ENCODE results near the gene LENG8. TPM values are rescaled to one million over a fixed set of nuclear protein-coding genes. Genes with fewer than 3 reads are reported as not detected.

Gene LENG8
- total RNA-seq, 1 donor from 2014 or later = 193 TPM

DNA sequence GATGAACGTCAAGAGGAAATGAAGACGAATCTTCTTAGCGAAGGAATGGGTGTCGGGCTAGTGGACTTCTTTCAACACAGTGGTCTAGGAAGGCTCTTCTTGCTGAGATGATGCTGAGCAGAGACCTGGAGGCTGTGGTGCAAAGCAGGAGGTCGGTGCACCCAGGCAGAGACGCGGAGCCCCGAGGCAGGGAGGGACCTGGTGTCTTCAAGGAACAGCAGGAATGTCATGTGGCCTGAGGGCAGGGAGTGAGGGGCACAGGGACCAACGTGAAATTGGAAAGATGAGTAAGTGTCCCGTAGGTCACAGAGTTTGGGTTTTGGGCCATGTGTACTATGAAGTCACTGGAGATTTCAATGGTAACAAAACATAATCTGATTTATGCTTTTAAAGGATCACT, 35.5 kb downstream of the LENG8 start:
- Mint-ChIP-seq H3K9me3 (ENCODE audit: unreplicated experiment) (no peaks in the 10 kb centered on the region), H3K4me1 (ENCODE audit: low read depth, unreplicated experiment) (no peaks in the 10 kb centered on the region), H3K36me3 (ENCODE audit: low read depth, unreplicated experiment) (no peaks in the 10 kb centered on the region), H3K27ac (ENCODE audit: unreplicated experiment) (no peak overlapping the region), H3K27me3 (ENCODE audit: low read depth, unreplicated experiment) (peaks cover 16% of the 10 kb centered on the region), H3K4me3 (ENCODE audit: unreplicated experiment) (no peak overlapping the region)
- DNase-seq (ENCODE audit: low read depth) = no peak
- Histone ChIP-seq H3K79me2 (ENCODE audit: insufficient read depth, low read length) (no peaks in the 10 kb centered on the region), H3K4me3 (ENCODE audit: insufficient read depth, low read depth, low read length) (no peak overlapping the region), H3K27ac (ENCODE audit: low read depth, low read length) (no peak overlapping the region), H3K9ac (ENCODE audit: low read length) (no peak overlapping the region), H3K4me1 (ENCODE audit: insufficient read depth, low read length) (no peaks in the 10 kb centered on the region), H4K20me1 (ENCODE audit: insufficient read depth, low read length) (no peaks in the 10 kb centered on the region), H3K4me2 (ENCODE audit: low read length) (no peak overlapping the region), H2AFZ (ENCODE audit: low read depth, low read length) (no peak overlapping the region), H3K36me3 (ENCODE audit: insufficient read depth, low read length) (no peaks in the 10 kb centered on the region), H3K9me3 (ENCODE audit: insufficient read depth, low read depth, low read length) (no peaks in the 10 kb centered on the region), H3K27me3 (ENCODE audit: insufficient read depth, low read length) (no peaks in the 10 kb centered on the region)
- no peak for TF ChIP-seq EZH2 (IDR thresholded peaks at IDR 0.05; ENCODE audit: insufficient read depth, low read length)
- TF ChIP-seq, protein P1, sequence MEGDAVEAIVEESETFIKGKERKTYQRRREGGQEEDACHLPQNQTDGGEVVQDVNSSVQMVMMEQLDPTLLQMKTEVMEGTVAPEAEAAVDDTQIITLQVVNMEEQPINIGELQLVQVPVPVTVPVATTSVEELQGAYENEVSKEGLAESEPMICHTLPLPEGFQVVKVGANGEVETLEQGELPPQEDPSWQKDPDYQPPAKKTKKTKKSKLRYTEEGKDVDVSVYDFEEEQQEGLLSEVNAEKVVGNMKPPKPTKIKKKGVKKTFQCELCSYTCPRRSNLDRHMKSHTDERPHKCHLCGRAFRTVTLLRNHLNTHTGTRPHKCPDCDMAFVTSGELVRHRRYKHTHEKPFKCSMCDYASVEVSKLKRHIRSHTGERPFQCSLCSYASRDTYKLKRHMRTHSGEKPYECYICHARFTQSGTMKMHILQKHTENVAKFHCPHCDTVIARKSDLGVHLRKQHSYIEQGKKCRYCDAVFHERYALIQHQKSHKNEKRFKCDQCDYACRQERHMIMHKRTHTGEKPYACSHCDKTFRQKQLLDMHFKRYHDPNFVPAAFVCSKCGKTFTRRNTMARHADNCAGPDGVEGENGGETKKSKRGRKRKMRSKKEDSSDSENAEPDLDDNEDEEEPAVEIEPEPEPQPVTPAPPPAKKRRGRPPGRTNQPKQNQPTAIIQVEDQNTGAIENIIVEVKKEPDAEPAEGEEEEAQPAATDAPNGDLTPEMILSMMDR (IDR thresholded peaks at IDR 0.05; ENCODE audit: insufficient read depth, low read depth, low read length) = no peak
- no peak for FAIRE-seq

DNA sequence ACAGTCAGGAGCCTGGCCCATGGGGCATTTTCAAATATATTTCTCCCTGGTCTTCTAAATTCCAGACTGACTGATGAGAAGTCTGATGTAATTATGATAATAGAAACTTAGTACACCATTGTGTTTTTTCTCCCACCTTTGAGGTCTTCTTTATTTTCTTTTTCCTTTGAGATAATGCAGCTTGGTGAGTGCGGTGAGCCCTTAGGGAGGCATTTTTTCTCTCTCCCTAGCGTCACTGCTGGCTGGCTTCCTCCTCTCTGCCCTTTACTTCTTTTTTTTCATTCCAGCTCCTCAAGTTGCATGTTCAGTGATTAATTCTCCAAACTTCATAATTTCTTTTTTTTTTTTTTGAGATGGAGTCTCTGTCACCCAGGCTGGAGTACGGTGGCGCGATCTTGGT, 36.9 kb downstream of the LENG8 start:
- H3K27me3 Mint-ChIP-seq (ENCODE audit: low read depth, unreplicated experiment) = peaks cover 20% of the 10 kb centered on the region
- no peak overlapping the region for H3K27ac Mint-ChIP-seq (ENCODE audit: unreplicated experiment)
- Histone ChIP-seq H3K9ac (ENCODE audit: low read length) (no peak overlapping the region), H3K27me3 (ENCODE audit: insufficient read depth, low read length) (no peaks in the 10 kb centered on the region), H3K79me2 (ENCODE audit: insufficient read depth, low read length) (no peaks in the 10 kb centered on the region), H3K9me3 (ENCODE audit: insufficient read depth, low read depth, low read length) (no peaks in the 10 kb centered on the region), H3K4me1 (ENCODE audit: insufficient read depth, low read length) (no peaks in the 10 kb centered on the region), H4K20me1 (ENCODE audit: insufficient read depth, low read length) (no peaks in the 10 kb centered on the region), H3K36me3 (ENCODE audit: insufficient read depth, low read length) (no peaks in the 10 kb centered on the region), H2AFZ (ENCODE audit: low read depth, low read length) (no peak overlapping the region), H3K27ac (ENCODE audit: low read depth, low read length) (no peak overlapping the region), H3K4me3 (ENCODE audit: insufficient read depth, low read depth, low read length) (no peak overlapping the region), H3K4me2 (ENCODE audit: low read length) (no peak overlapping the region)
- FAIRE-seq (no peak), DNase-seq (ENCODE audit: low read depth) (no peak)
- TF ChIP-seq EZH2 (IDR thresholded peaks at IDR 0.05; ENCODE audit: insufficient read depth, low read length) = no peak
- TF ChIP-seq, protein P1 (IDR thresholded peaks at IDR 0.05; ENCODE audit: insufficient read depth, low read depth, low read length) = no peak
- no peaks in the 10 kb centered on the region for H3K36me3 Mint-ChIP-seq (ENCODE audit: low read depth, unreplicated experiment)
- H3K9me3 Mint-ChIP-seq (ENCODE audit: unreplicated experiment) = no peaks in the 10 kb centered on the region
- no peak overlapping the region for H3K4me3 Mint-ChIP-seq (ENCODE audit: unreplicated experiment)
- H3K4me1 Mint-ChIP-seq (ENCODE audit: low read depth, unreplicated experiment) = no peaks in the 10 kb centered on the region

DNA sequence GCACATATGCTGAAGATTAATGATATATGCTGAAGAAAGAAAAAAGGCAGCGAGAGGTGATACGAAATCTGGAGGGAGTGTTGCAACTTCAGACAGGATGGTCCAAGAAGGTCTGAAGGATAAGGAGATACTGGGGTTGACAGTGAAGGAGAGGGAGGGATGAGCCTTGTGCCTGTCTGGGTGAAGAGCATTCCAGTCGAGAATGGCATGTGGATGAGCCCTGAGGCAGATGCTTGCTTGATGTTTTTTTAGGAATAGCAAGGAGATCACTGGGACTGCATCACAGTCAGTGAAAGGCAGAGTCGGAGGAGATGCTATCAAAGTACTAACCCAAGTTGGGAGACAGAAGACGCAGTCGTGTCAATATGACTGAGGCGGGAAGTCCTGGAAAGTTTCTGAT, 40.3 kb downstream of the LENG8 start:
- Histone ChIP-seq H3K9me3 (ENCODE audit: insufficient read depth, low read depth, low read length) (no peaks in the 10 kb centered on the region), H3K4me2 (ENCODE audit: low read length) (no peak overlapping the region), H3K79me2 (ENCODE audit: insufficient read depth, low read length) (no peaks in the 10 kb centered on the region), H4K20me1 (ENCODE audit: insufficient read depth, low read length) (no peaks in the 10 kb centered on the region), H3K27ac (ENCODE audit: low read depth, low read length) (no peak overlapping the region), H3K27me3 (ENCODE audit: insufficient read depth, low read length) (no peaks in the 10 kb centered on the region), H3K36me3 (ENCODE audit: insufficient read depth, low read length) (no peaks in the 10 kb centered on the region), H3K4me1 (ENCODE audit: insufficient read depth, low read length) (no peaks in the 10 kb centered on the region), H2AFZ (ENCODE audit: low read depth, low read length) (no peak overlapping the region), H3K9ac (ENCODE audit: low read length) (no peak overlapping the region), H3K4me3 (ENCODE audit: insufficient read depth, low read depth, low read length) (no peak overlapping the region)
- H3K27me3 Mint-ChIP-seq (ENCODE audit: low read depth, unreplicated experiment) = peaks cover 16% of the 10 kb centered on the region
- DNase-seq (ENCODE audit: low read depth) (no peak), FAIRE-seq (no peak)
- no peak overlapping the region for H3K27ac Mint-ChIP-seq (ENCODE audit: unreplicated experiment)
- peaks cover 14% of the 10 kb centered on the region for H3K9me3 Mint-ChIP-seq (ENCODE audit: unreplicated experiment)
- no peak overlapping the region for H3K4me3 Mint-ChIP-seq (ENCODE audit: unreplicated experiment)
- TF ChIP-seq, protein P1 (IDR thresholded peaks at IDR 0.05; ENCODE audit: insufficient read depth, low read depth, low read length) = no peak
- TF ChIP-seq EZH2 (IDR thresholded peaks at IDR 0.05; ENCODE audit: insufficient read depth, low read length) = no peak
- no peaks in the 10 kb centered on the region for H3K4me1 Mint-ChIP-seq (ENCODE audit: low read depth, unreplicated experiment)
- H3K36me3 Mint-ChIP-seq (ENCODE audit: low read depth, unreplicated experiment) = no peaks in the 10 kb centered on the region

Measured in astrocyte (in vitro differentiated cells and primary cell).